HG03045 (cell line): ENCODE measurements around the gene DOCK3.
"Not testable (repeated sequence)": the region's sequence is repeated elsewhere in the genome, so short reads cannot be mapped to it uniquely, and the experiment has no call there.

Experiments used
- ATAC-seq: cut with Tn5 transposase; IDR thresholded peaks from one replicate; pipeline ENCODE4 v1.9.1; 2021; ENCODE audit warnings: mild to moderate bottlenecking, moderate library complexity; ENCODE audit not compliant: unreplicated experiment

DOCK3 gene

DNA sequence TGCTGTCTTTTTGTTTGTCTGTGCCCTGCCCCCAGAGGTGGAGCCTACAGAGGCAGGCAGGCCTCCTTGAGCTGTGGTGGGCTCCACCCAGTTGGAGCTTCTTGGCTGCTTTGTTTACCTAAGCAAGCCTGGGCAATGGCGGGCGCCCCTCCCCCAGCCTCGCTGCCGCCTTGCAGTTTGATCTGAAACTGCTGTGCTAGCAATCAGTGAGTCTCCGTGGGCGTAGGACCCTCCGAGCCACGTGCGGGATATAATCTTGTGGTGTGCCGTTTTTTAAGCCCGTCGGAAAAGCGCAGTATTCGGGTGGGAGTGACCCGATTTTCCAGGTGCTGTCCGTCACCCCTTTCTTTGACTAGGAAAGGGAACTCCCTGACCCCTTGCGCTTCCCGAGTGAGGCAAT, 303.9 kb downstream of the DOCK3 start:
- not testable (repeated sequence) for ATAC-seq

DNA sequence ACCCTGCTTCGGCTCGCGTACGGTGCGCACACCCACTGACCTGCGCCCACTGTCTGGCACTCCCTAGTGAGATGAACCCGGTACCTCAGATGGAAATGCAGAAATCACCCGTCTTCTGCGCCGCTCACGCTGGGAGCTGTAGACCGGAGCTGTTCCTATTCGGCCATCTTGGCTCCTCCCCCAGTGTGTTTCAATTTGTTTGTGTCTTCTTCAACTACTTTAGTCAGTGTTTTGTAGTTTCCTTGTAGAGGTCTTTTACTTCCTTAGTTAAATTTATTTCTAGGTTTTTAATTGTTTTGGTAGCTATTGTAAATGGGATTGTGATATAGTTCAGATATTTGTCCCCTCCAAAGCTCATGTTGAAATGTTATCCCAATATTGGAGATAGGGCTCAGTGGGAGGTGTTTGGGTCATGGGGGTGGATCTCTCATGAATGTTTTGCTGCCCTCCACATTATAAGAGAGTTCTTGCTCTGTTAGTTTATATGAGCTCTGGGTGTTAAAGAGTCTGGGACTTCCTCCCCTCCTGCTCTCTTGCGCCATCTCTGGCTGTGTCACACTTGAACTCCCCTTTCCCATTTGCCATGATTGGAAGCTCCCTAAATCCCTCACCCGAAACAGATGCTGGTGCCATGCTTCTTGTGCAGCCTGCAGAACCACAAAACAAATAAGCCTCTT, 304.4 kb downstream of the DOCK3 start:
- no peak for ATAC-seq

DNA sequence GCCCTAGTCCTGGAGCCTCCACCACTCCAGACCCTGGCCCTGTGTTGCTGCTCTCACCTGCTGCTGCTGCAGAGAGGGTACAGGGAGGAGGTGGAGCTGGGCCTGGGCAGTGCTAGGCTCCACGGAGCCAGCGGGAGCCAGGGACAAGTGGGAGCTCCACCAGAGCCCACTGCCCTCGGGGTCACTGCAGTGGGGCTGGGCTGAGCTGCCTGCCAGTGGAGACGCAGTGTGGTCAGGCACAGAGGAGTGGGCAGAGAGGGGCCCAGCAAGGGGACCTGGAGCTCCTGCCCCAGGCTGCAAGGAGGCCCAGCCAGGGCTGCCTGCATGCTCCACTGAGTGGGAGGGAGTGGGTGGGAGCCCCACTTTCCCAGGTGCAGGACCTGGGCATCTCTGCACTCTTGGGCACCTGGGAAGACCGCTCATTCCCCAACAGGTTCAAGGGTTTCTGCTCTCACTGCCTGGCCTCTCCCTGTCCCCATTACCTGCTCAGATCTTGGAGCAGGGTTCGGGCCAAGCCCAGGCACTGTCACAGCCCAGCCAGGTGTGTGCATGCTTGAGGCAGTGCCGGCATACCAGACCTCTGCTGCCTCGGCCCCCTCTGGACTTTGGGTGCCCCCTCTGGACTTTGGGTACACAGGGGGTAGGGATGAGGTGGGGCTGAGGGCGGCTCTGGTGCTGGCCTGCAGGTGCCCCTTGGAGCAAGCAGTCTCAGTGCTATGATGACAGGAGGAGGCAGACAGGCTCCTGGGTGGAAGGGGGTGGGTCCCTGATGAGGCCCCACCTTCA, 308.0 kb downstream of the DOCK3 start:
- ATAC-seq: no peak

DNA sequence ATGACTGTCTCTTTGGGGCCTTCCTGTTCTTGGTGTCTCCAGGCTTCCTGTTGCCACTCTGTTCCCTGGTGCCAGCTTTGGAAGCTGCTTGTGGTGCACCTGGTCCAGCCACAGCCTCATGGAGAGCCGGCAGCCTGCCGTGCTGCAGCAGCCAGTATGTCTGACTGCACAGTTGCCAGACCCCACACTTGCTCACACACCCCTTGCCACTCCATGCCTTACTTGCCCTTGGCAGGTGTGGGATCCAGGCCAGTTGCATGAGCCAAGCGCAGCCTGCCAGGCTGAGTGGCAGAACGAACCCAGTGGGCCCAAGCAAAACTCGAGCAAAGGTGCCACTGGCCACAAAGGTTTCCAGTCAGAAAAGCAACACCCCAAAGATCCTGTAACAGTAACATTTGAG, 309.2 kb downstream of the DOCK3 start:
- no peak for ATAC-seq

DNA sequence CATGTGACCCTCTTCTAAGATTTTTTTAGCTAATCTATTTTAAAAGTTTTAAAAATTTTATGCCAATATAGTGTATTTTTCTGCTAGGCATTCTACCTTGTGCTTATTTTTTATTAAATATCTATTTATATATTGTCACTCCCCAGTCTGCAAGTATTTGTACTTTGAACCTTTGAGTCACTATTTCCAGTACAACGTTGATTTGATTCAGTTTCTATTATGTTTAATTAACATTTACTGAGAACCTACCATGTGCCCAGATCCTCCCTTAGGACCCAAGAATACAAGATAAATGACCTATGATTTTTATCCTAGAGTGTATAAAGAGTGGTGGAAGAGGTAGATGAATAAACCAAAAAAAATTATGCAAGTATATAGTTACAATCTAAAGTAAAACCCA, 311.2 kb downstream of the DOCK3 start:
- ATAC-seq: no peak

DNA sequence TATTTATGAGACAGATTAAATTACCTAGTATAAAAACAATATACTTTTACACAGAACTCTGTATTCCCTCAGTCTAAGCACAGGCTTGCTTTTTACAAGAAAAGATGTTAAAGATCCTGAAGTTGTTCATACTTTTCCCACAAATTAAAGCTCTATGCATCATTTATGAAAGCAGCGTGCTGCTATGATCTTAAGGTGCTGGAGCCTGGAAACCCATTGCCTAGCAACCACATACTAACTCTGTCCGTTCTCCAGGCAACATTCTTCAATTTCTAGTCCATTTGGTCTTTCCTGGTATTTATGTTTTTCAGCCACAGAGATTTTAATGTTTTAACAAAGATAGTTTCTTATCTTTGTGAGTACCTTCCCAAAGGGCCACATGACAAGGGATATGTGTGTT, 312.0 kb downstream of the DOCK3 start:
- no peak for ATAC-seq

DNA sequence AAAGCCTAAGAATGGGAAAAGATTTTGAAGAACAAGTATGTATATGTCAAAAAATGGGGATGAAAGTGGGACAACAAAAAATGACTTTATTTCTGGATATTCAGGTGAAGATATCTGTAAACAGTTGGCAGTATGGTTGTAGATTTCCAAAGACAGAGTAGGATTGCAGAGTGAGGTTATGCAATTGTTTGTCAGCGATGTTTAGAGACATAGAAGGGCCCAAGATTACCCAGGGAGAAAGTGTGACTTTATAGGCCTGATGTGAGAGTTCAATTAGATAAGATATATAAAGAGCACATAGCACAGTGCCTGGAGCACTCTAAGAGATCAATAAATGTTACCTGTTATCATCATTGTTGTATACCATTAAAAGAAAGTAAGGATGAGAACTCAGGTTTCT, 319.8 kb downstream of the DOCK3 start:
- no peak for ATAC-seq

DNA sequence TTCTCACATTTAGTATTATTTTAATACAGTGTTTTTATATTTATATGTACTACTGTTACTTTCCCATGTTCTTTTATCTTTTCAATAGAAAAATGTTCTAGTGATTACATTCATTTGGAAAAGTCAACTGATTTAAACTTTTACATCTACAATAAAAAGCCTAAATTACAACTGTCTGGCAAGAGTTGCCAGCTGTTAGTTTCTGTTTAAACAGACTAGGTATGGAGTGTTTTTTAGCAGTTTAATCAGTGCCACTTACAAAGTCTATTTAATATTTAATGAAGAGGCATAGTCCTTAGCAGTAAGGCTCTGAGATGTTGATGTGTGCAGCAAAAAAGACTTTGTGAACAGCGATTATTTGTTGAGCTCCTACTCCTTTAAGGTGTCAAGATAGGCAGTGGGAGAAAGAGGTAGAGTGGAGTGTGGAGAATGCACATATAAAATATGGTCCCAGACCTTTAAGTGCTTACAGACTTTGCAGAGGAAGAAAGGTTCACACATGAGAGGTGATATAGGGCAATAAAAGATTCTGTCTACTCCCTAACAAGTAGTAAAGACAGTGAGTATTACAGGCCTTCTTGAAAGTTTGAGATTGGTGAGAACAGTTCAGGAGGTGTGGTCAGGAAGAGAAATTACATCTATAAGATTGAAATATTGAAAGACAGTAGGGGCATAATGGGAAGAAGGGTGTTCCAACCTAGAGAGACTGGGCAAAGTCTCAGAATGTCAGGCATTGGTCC, 320.5 kb downstream of the DOCK3 start:
- ATAC-seq: no peak

DNA sequence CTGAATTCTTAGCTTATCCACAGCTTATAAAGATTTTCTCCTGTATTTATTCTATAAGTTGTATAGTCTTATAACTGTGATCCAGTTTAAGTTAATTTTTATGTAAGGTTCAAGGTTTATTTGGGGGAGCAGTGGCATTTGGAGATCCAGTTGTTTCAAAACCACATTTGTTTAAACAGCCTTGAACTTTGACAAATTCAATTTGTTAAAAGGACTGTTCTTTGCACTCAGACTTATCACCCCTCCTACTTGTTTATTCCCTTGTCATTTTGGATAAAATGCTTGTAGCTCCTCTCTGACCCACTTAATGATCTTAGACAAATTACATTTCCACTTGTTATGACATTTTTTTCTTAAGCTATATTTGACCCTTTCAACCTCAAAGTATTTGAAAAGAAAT, 327.8 kb downstream of the DOCK3 start:
- no peak for ATAC-seq

DNA sequence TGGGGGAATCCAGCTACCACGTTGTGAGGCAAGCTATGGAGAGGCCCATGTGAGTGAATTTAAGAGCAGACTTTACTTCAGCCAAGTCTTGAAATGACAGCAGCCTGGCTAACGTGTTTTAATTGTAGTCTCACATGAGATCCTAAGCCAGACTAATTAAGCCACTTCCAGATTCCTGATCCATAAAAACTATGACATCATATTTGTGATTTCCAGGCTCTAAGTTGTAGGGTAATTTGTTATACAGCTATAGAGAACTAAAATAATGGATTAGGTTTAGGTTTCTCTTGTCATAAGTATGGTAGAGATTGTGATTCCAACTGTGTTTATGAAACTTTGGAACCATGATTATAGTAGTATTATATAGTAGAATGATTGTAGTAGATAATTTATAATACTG, 329.5 kb downstream of the DOCK3 start:
- no peak for ATAC-seq

DNA sequence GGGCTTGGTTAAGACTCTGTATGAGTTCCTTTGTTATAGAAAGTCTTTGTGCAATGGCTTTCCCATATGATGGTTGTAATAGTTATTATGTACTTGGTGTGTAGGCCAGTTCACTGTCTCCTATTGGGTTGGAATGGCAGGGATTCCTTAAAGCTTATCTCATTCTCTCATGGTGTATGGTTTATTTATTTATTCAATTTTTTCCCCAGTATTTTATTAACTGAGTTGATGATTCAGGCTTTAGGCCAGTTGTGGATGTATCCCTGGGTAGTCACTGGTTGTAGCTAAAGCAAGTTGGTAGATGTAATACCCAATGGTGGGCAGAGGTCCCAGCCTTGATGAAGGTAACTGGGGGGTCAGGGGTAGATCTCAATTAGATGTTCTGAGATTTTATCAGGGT, 349.4 kb downstream of the DOCK3 start:
- ATAC-seq: no peak

DNA sequence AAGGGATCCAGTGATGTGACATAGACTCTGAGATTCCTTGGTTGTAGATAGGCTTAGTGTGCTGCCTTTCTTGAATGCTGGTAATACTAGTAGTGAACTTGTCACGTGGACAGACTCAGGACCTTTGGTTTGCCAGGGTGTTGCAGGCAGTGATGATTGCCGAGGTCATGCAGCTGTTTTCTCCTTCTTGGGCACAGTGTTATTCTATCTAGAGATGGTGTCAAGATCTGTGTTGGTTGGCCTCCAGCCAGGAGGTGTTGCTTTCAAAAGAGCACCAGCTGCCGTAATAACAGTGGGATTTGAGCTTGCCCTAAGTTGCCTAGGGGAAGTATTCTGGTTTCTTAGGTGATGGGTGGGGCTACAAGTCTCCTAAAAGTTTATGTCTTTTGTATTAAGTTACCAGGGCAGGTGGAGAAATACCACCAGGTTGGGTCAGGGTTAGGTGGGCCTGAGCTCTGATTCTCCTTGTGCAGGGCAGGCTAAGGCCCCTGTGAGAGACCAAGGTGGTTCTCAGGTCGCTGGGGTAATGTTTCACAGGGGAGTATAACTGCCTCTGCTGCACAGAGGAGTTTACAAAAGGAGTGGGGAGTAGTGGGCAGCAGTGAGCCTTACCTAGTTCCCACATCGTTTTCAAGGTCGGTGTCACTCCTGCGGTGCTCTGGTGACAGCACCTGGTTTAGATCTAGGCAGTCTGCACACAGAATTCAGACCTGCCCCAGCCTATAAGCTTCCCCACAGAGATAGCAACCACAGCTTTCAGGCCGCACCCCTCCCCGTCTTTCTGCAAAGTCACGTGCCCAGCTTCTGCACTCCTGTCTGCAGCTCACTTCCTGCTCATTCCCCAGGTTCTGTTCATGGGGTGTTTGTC, 350.3 kb downstream of the DOCK3 start:
- ATAC-seq: no peak

DNA sequence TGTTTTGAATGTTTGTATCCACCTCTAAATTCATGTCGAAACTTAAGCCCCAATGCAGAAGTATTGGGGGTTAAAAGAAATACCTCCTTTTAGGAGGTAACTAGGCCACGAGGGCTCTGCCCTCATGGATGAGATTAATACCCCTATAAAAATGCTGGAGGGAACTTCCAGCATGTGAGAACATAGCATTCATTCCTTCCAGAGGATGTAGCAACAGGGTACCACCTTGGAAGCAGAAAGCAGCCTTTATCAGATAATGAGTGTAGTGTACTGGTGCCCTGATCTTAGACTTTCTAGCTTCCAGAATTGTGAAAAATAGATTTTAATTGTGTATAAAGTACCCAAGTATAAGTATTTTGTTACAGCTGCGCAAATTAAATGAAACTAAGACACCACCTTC, 356.9 kb downstream of the DOCK3 start:
- no peak for ATAC-seq

DNA sequence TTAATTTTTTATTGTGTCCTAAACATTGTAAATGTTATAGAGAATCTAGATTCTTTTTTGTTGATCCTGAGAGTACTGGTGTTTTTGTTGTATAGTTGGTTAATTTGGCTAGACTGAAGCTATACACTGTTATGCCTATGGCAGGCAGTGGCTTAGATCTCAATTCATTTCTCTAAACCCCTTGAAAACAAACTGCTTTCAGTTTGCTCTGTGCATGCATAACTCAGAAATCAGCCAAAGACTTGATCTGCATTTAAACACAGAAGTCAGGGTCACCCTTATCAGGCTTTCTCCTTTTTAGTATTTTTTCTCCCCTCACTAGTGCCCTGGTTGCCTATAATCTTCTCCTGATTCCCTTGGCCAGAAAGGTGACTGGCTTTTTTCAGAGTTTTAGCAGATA, 360.9 kb downstream of the DOCK3 start:
- no peak for ATAC-seq

DNA sequence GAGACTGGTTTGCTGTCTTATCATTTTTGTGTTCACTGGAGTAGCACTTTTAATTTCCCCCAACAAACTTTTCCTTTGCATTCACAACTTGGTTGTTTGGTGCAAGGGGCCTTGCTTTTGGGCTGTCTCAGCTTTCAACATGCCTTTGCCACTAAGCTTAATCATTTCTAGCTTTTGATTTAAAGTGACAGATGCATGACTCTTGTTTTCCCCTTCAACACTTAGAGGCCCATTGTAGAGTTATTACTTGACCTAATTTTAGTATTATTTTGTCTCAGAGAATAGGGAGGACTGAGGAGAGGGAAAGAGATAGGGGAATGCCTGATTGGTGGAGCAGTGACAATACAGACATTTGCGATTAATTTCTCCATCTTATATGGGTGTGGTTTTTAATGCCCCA, 370.3 kb downstream of the DOCK3 start:
- no peak for ATAC-seq

DNA sequence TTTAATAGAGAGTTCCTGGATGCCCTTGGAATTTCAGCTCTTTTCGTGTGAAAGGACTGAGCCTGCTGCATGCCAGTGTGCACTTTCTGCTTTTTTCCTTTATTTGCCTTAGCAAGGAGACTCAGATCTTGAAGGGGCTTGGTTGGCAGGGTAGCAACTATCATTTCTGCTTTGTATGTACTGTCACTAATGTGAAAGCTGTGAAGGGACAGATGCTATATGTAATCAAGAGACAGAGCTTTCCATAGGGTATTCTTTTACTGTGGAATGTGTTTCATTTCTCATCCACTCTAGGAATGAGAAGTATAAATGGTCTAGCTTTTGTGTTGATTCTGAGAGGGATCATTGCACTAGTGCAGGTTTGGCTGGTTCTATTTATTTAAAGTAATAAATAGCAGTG, 377.8 kb downstream of the DOCK3 start:
- no peak for ATAC-seq

DNA sequence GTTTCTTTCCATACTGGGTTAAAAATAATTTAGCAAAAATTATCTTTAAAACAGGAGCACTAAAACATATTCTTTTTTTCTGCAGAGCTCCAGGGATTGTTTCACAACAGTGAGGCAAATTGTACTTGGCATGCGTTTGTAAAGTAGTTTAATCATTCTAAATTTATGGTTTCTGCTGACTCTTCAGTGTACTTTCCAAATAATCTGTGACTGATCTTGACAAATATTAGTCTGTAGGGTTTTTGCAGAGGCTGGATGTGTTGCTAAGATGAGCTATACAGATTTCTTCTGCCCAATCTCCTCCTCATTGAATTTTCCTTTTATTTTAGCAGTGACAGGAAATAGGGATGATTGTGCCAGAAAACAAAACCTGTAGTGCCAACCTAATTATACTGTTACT, 382.4 kb downstream of the DOCK3 start:
- no peak for ATAC-seq

DNA sequence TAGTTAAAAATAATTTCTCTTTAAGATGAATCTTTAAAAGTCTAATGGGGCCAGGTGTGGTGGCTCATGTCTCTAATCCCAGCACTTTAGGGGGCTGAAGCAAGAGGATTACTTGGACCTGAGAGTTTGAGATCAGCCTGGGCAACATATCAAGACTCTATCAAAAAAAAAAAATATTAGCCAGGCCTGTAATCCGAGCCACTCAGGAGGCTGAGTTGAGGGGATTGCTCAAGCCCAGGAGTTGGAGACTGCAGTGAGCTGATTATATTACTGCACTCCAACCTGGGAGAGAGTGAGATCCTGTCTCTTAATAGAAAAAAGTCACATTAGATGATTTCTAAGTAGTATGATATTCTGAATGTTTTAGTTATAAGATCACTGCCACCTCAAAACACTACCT, 388.3 kb downstream of the DOCK3 start:
- ATAC-seq: no peak

DNA sequence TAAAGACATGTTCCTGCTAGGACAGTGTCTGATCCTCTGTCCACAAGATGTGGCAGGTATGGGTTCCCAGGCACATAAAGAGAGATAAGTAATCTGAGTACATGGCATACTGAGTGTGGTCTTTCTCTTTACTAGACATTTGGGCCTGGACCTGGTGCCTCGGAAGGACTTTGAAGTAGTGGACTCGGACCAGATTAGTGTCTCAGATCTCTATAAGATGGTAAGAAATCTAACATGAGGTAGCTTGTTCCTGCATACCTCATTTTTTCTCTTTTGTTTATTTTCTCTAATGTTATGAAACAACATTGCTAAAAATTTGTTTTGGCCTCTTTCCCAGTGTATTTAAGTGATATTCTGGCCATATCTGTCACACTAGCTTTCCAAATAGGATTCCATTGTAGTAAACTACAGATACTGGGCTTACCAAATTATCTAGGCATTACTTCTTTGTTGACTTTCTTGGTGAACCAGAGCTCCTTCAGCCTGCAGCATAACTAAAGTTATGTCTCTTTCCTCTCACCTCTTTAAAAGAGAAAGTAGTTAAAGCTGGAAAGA, 400.6 kb downstream of the DOCK3 start:
- no peak for ATAC-seq

DNA sequence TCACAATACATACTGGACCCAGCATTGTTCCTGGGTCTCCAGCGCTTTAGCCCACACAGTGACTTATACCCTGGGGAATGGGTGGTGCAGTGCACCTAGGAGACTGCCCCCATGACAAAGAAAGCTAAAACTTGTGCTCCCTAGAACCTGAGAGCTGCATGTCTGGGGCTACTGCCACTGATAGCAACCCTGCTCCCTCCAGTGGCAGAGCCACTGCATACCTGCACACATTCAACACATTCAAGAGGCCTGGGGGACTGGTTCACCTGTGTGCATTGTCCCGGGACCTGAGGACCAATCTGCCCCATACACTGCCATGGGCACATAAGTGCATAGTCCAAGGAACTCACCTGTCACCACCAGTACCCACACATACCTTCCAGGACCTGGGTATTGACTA, 407.6 kb downstream of the DOCK3 start:
- ATAC-seq: no peak

DNA sequence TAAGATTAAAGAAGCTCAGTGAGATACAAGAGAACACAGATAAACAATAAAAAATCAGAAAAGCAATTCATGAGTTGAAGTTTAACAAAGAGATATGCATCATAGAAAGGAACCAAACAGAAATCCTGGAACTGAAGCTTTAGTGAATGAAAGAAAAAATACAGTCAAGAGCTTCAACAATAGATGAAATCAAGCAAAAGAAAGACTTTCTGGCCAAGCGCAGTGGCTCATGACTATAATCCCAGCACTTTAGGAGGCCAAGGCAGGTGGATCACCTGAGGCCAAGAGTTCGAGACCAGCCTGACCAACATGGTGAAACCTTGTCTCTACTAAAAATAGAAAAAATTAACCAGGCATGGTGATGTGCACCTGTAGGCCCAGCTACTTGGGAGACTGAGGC, 408.8 kb downstream of the DOCK3 start:
- ATAC-seq: no peak
